ENCODE data around the gene NPAS3.

DNA sequence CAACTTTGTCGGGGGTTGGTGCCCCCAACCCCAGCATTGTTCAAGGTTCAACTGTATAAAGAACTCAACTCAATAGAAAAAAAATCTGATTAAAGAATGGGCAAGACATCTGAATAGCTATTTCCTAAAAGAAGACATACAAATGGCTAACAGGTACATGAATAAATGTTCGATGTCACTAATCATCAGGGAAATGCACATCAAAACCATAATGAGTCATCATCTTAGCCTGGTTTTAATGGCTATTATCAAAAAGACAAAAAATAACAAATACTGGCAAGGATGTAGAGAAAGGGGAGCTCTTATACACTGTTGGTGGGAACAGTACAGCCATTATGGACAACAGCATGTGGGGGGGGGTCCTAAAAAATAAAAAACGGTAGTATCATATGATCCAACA, 28.7 kb downstream of the NPAS3 start:
- TF ChIP-seq, protein P1, sequence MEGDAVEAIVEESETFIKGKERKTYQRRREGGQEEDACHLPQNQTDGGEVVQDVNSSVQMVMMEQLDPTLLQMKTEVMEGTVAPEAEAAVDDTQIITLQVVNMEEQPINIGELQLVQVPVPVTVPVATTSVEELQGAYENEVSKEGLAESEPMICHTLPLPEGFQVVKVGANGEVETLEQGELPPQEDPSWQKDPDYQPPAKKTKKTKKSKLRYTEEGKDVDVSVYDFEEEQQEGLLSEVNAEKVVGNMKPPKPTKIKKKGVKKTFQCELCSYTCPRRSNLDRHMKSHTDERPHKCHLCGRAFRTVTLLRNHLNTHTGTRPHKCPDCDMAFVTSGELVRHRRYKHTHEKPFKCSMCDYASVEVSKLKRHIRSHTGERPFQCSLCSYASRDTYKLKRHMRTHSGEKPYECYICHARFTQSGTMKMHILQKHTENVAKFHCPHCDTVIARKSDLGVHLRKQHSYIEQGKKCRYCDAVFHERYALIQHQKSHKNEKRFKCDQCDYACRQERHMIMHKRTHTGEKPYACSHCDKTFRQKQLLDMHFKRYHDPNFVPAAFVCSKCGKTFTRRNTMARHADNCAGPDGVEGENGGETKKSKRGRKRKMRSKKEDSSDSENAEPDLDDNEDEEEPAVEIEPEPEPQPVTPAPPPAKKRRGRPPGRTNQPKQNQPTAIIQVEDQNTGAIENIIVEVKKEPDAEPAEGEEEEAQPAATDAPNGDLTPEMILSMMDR (conservative IDR thresholded peaks at IDR 0.05; ENCODE audit: low read depth, low read length) = no peak
- no peak for TF ChIP-seq EZH2 (IDR thresholded peaks at IDR 0.05; ENCODE audit: borderline replicate concordance, low read depth, low read length, poor library complexity, severe bottlenecking)
